Measurements from ENCODE around the gene ZPR1.

Gene ZPR1

DNA sequence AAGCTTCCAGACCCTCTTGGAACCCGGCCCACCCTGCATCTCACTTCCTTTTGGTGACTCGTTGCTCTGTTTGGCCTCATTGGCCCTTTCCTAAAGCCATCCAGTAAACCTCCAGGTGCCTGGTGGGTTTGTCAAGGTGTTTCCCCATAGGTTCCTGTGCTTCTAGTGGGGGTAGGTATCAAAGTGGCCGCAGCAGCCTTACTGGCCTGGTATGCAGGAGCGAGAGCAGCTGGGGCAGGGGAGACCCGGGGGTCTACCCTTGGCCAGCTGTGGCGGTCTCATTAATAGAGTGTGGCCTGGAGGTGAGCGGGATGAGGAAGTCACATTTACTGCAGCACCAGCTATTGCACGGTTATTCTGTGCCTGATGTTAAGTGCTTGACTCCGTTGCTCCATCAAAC lies 31.2 kb upstream of the ZPR1 start:
- TF ChIP-seq TEAD4 (IDR thresholded peaks at IDR 0.05) = no peak
- TF ChIP-seq NFIC (IDR thresholded peaks at IDR 0.05) = no peak
- no peak for TF ChIP-seq FOXM1 (IDR thresholded peaks at IDR 0.05; ENCODE audit: borderline replicate concordance, low read depth)
- TF ChIP-seq ZBTB7A (IDR thresholded peaks at IDR 0.05; ENCODE audit: low read depth) = no peak

DNA sequence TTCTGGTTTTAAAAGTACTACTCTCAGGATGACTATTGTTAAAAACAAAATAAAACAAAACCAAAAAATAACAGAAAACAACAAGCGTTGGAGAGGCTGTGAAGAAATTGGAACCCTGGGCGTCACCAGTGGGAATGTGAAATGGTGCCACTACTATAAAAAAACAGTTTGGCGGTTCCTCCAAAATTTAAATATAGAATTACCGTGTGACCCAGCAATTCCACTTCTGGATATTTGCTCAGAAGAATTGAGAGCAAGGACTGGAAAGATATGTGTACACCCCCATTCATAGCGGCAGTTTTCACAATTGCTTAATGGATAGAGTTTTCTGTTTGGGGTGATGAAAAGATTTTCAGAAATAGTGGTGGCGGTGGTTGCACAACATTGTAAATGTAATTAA lies 26.7 kb upstream of the ZPR1 start:
- TF ChIP-seq EGR1 (IDR thresholded peaks at IDR 0.05) (no peak), NFIC (IDR thresholded peaks at IDR 0.05) (no peak), TEAD4 (IDR thresholded peaks at IDR 0.05) (no peak), RAD21 (IDR thresholded peaks at IDR 0.05; ENCODE audit: low read depth) (no peak), EP300 (IDR thresholded peaks at IDR 0.05; ENCODE audit: borderline replicate concordance) (no peak), TAF1 (IDR thresholded peaks at IDR 0.05; ENCODE audit: low read depth) (no peak), FOXM1 (IDR thresholded peaks at IDR 0.05; ENCODE audit: borderline replicate concordance, low read depth) (no peak), YY1 (IDR thresholded peaks at IDR 0.05; ENCODE audit: low read depth) (no peak), CREB1 (IDR thresholded peaks at IDR 0.05; ENCODE audit: low read depth) (no peak), TCF12 (IDR thresholded peaks at IDR 0.05; ENCODE audit: low read depth) (no peak), ZBTB7A (IDR thresholded peaks at IDR 0.05; ENCODE audit: low read depth) (no peak), CEBPB (IDR thresholded peaks at IDR 0.05) (no peak)
- TF ChIP-seq, protein P1, sequence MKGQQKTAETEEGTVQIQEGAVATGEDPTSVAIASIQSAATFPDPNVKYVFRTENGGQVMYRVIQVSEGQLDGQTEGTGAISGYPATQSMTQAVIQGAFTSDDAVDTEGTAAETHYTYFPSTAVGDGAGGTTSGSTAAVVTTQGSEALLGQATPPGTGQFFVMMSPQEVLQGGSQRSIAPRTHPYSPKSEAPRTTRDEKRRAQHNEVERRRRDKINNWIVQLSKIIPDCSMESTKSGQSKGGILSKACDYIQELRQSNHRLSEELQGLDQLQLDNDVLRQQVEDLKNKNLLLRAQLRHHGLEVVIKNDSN (IDR thresholded peaks at IDR 0.05) = no peak
- TF ChIP-seq, protein P2, sequence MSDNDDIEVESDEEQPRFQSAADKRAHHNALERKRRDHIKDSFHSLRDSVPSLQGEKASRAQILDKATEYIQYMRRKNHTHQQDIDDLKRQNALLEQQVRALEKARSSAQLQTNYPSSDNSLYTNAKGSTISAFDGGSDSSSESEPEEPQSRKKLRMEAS (IDR thresholded peaks at IDR 0.05) = no peak
- TF ChIP-seq, protein P3, sequence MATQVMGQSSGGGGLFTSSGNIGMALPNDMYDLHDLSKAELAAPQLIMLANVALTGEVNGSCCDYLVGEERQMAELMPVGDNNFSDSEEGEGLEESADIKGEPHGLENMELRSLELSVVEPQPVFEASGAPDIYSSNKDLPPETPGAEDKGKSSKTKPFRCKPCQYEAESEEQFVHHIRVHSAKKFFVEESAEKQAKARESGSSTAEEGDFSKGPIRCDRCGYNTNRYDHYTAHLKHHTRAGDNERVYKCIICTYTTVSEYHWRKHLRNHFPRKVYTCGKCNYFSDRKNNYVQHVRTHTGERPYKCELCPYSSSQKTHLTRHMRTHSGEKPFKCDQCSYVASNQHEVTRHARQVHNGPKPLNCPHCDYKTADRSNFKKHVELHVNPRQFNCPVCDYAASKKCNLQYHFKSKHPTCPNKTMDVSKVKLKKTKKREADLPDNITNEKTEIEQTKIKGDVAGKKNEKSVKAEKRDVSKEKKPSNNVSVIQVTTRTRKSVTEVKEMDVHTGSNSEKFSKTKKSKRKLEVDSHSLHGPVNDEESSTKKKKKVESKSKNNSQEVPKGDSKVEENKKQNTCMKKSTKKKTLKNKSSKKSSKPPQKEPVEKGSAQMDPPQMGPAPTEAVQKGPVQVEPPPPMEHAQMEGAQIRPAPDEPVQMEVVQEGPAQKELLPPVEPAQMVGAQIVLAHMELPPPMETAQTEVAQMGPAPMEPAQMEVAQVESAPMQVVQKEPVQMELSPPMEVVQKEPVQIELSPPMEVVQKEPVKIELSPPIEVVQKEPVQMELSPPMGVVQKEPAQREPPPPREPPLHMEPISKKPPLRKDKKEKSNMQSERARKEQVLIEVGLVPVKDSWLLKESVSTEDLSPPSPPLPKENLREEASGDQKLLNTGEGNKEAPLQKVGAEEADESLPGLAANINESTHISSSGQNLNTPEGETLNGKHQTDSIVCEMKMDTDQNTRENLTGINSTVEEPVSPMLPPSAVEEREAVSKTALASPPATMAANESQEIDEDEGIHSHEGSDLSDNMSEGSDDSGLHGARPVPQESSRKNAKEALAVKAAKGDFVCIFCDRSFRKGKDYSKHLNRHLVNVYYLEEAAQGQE (IDR thresholded peaks at IDR 0.05; ENCODE audit: low read depth) = no peak

DNA sequence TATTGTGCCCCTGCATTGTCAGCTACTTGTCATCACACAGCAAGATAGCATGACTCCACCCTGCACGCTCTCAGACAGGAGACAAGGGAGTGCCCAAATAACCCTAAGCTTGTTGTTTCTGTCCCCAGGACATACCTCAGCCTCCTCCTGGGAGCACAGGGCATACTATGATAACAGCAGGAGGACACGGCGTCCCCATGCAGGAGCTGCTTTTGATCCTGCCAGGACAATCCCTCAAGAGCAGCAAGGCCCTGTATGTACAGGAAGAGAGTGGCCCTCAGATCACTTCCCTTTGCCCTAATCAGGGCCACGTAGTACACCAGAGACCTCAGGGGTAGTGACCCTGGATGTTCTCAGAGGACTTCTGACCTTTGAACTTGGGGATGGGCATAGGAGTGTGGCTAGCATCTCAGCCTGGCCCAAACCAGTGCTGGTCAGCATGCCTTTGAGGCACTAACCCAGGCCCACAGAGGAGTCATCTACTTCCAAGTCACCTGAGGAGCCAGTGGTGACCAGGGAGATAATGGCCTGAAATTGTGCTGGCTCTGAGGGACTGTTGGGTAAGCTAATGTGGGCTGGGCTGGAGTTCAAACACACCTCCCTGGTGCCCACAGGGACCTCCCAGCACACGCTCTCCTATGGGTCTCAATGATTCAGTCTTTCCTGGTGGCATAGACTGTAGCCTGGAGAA lies 26.1 kb upstream of the ZPR1 start:
- TF ChIP-seq, protein P1 (IDR thresholded peaks at IDR 0.05) = no peak
- TF ChIP-seq, protein P3 (IDR thresholded peaks at IDR 0.05; ENCODE audit: low read depth) = no peak
- TF ChIP-seq CEBPB (IDR thresholded peaks at IDR 0.05) = no peak

DNA sequence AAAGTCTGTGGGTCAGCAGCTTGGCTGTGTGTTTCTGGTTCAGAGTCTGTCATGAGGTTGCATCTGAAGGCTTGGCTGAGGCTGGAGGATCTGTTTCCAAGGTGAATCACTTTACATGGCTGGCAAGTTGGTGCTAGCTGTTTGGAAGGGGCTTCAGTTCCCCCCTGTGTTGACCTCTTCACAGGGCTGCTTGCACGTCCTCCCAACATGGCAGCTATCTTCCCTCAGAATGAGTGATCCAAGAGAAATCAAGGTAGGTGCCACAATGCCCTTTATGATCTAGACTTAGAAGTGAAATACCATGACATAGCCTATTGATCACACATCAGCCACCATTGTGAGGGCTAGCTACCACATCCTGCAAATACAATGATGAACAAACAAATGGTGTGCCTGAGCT lies 25.3 kb upstream of the ZPR1 start:
- TF ChIP-seq, protein P3 (IDR thresholded peaks at IDR 0.05; ENCODE audit: low read depth) = no peak
- TF ChIP-seq TCF12 (IDR thresholded peaks at IDR 0.05; ENCODE audit: low read depth) = no peak
- TF ChIP-seq TEAD4 (IDR thresholded peaks at IDR 0.05) = no peak
- TF ChIP-seq, protein P1 (IDR thresholded peaks at IDR 0.05) = no peak
- TF ChIP-seq YY1 (IDR thresholded peaks at IDR 0.05; ENCODE audit: low read depth) = no peak
- no peak for TF ChIP-seq TAF1 (IDR thresholded peaks at IDR 0.05; ENCODE audit: low read depth)
- no peak for TF ChIP-seq NFIC (IDR thresholded peaks at IDR 0.05)
- no peak for TF ChIP-seq CEBPB (IDR thresholded peaks at IDR 0.05)
- TF ChIP-seq CREB1 (IDR thresholded peaks at IDR 0.05; ENCODE audit: low read depth) = no peak
- no peak for TF ChIP-seq EP300 (IDR thresholded peaks at IDR 0.05; ENCODE audit: borderline replicate concordance)
- no peak for TF ChIP-seq ZBTB7A (IDR thresholded peaks at IDR 0.05; ENCODE audit: low read depth)
- no peak for TF ChIP-seq RAD21 (IDR thresholded peaks at IDR 0.05; ENCODE audit: low read depth)
- TF ChIP-seq, protein P2 (IDR thresholded peaks at IDR 0.05) = no peak
- TF ChIP-seq EGR1 (IDR thresholded peaks at IDR 0.05) = no peak
- no peak for TF ChIP-seq FOXM1 (IDR thresholded peaks at IDR 0.05; ENCODE audit: borderline replicate concordance, low read depth)

All from Ishikawa (cell line).